ENCODE results near the gene PRKG1.

The PRKG1 gene

DNA sequence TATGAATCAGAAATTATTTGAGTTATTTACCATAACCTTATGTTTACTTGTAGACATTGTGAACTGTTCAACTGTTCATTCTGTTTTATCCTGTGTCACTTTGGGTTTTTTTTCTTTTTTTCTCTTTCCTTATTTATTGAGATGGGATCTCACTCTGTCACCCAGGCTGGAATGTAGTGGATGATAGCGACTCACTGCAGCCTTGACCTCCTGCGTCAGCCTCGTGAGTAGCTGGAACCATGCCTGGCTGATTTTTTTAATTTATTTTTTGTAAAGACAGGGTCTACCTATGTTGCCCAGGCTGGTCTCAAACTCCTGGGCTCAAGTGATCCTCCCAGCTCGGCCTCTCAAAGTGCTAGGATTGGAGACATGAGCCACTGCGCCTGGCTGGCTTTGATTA lies 528.0 kb downstream of the PRKG1 start:
- no peak for DNase-seq (ENCODE audit: low spot score)

DNA sequence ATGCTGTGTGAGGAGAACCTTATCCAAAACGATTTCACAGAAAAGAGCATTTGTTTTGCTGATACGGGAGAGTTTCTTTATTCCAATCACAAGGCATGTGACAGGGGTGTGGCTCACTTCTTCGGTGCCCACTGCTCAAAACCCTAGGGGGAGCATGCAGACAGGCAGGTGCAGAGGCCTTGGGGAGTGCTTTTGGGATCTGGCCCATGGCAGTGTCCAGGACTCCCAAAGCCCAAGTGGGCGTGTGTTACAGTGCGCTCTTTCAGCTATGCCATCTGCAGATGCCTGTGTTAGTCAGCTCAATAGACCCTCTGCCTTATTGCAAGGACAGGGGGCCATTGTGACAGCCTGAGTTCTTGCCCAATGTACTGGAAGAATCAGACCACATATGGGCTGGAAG lies 530.3 kb downstream of the PRKG1 start:
- no peak for DNase-seq (ENCODE audit: low spot score)

DNA sequence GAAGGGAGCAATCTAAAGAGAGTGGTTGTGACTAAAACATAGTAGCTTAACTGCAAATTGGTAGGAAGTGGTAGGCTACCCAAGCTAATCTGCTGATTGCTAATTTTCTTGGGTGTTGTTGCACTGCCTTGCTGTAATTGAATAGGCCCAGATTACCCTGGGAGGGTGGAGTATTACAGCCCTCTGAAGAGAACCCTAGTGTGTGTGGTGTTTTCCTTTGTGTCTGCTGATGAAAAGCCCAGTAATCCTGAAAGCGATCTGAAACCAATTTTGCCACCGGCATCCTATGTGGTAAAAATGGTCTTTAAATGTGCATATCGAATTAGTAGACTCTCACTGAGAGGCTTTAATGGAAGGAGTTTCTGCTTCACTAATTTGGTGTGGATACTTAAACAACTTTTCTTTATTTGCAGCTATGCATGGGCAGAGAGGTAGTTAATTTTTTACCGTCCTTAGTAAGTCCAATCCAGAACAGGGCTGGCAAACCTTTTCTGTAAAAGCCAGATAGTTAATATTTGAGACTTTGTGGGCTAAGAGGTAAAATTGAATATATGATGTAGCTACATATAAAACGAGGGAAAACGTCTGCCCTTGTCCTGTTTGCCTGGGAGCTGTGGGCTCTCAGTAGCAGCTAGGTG lies 532.7 kb downstream of the PRKG1 start:
- no peak for DNase-seq (ENCODE audit: low spot score)

DNA sequence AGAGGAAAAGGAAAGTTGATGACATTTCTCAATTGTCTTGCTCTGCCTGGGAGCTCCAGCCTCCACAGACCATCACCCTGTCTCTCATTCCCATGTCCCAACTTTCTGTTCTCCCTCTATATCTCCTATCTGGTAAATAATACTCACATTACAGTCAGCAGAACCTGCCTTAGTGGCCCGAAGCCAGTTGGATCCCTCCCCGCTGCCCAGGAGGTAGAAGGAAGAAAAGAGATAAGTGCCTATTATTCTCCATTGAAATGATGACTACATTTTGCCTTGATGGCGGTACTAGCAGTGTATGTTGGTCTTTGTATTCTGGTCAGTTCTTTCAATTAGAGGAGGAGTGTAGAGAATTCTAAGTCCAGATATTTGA lies 533.2 kb downstream of the PRKG1 start:
- DNase-seq (ENCODE audit: low spot score) = no peak

DNA sequence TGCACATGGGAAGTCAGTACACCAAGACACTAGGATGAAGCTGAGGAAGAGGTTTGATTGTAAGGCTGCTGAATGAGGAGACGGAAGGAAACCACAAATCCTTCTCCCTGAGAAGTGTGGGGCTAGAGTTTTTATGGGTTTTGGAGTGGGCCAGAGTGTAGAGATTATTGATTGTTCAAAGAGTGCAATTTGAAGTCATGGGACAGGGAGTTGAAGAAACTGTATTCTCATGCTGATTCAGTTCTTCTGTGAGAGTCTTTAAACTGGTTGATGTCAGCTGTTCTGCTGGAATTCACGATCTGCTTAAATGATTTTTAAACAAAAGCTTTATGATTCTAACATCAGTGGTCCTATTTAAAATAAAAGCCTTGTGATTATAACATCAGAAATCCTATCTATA lies 533.9 kb downstream of the PRKG1 start:
- DNase-seq (ENCODE audit: low spot score) = no peak

DNA sequence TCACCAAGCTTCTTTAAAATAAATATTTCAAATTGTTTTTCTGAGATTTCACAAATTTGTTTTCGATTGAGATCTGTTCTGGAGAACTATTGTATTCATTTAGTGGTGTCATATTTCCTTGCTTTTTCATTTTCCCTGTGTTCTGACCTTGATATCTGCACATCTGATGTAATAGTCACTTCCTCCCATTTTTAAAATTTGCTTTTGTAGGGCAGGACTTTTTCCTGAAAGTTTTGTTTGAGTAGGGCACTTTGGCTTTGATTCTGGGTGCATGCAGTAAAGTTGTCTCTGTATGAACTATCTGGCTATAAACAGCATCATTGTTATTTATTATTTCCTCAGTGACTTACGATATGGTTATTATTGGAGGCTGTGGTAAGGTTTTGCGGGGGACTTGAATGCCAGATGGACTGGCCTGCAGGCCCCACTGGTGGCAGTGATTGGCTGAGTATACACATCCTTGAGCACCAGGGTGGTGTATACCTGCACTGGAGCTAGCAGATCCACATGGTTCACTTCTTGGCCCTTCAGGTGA lies 541.5 kb downstream of the PRKG1 start:
- no peak for DNase-seq (ENCODE audit: low spot score)

DNA sequence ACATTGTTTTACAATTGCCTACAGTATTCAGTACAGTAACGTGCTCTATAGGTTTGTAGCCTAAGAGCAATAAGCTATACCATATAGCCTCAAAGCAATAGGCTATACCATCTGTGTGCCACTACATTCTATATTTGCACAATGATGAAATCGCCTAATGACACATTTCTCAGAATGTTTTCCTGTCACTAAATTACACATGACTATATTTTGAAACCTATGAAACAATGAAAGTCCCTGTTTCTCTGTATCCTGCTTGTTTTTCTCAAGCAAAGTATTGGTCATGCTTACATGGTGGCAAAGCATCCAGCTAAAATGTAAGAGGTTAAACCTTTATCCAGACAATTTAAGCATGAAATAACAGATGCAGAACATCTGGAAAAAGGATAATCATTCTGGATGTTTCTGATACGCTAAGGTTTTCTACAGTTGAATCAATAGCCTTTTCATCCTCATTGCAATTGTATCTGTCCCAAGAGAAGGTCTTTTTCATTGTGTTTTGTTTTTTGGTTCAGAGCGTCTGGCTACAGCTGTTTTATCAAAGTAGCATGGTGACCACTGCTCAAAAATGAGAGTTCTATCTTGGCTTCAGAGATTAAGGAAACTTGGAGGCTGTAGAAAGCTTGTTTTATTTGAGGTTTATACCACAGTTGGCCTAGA lies 543.4 kb downstream of the PRKG1 start:
- no peak for DNase-seq (ENCODE audit: low spot score)

DNA sequence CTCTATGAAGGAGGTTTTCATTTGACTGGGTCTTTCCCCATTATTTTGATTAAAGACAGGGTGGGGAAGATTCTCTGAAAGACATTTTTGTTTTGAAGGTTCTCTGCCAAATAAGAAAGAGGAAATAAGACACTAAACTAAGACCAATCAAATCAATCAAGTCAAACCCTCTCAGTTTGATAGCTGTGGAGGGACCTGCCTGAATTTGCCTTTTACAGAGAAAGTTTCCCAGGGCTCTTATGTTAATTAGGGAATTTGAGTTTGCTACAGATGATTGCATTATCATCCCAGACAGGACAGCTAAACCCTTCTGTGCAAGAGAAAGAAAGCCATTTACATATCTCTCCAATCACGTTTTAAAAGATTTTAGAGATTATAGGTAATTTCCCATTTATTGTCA lies 545.1 kb downstream of the PRKG1 start:
- DNase-seq (ENCODE audit: low spot score) = no peak

DNA sequence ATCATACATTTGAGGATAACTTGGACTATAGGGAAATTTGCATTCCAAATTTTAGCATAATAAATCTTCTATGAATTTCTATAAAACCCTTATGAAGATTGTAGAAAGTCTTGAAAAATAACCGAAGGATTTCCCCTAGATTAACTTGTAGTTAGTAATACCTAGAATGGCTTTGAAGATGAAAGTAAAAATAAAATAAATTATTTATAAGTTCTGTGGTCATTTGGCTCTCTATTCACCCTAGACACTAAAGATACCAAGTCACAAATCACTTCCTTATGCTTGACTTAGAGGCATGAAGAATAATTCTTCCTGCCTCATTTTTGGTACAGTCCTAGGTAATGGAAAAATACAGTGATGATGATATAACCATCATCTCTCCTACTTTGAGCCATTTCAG lies 545.8 kb downstream of the PRKG1 start:
- no peak for DNase-seq (ENCODE audit: low spot score)

DNA sequence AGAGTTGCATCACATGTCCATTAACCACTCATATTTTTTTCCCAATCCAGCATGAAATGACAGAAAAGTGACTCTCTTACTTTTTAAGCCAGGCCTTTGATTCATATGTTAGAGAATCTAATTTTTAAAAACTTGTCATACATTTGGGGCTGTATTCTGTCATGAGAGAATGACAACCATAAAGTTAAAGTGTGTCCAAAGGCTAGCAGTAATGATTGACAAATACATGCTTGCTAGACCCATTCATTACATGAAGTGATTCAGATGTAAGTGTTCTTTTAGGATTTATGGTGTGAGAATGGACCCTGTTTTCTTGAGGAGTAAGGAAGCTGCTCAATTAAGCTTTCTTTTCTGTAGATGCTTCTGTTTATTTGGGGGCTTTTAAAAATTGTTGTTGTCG lies 549.7 kb downstream of the PRKG1 start:
- no peak for DNase-seq (ENCODE audit: low spot score)

DNA sequence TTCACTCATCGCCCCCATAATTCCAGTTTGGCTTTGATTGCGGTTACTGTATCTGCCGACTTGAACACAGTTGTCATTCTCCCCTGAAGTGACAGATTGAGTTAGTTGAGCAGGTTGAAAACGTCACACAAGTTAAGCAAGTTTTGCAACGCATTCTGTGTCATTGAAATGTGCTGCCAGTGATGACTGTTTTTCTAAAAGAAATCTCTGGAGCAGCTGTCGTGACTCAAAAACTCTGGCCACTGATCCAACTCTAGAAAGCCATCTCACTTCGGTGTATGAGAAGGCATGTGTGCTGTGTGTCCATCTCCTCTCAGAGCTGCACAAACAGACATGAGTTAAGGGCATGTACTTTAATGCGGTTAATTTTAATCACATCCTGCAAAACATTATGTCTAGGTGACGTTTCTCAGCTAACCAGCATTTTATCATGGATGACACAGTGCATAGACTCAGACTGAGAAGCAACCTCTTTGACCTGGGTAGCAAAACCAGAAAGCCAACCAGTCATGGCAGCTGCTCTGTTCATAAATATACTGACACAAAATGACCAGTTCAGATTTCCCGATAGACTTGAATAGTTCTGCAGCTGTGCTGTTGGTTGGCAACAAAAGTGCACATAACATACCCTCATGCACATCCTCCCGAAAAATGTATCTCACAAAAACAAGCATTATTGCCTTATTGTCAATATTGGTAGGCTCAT lies 555.8 kb downstream of the PRKG1 start:
- DNase-seq (ENCODE audit: low spot score) = no peak

DNA sequence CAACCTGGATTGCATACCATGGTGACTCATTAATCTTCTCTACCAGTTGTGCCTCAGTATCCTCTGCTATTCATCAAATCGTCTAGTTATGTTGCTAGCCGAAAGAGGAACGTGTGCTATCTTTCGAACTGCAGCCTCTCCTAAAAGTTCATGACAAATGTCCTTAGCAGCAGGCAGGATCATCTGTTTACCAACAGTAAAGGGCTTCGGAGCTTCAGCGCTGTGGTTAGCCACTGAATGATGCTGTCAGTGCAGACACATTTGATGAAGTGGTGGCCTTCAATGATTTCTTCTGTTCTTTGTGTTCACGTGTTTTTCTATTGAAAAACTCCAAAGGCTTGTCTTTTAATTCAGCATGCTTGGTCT lies 556.3 kb downstream of the PRKG1 start:
- DNase-seq (ENCODE audit: low spot score) = no peak

DNA sequence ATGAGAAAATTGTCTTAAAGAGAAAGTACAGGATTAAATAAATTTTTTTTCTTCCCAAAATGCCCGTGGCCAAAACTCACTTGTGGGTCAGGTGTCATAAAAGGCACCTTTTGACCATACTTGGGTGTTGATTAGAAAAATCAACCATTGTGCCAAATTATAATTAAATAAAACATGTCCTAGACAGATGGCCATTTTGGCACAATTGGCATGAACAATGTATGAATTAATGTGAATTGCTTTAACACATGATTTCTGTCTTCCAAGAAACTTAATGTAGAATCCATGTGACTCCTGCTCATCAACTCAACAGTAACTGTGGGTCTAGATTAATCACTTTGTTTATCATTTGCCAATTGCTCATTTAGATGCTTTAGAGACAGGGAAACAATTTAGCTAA lies 561.1 kb downstream of the PRKG1 start:
- no peak for DNase-seq (ENCODE audit: low spot score)

DNA sequence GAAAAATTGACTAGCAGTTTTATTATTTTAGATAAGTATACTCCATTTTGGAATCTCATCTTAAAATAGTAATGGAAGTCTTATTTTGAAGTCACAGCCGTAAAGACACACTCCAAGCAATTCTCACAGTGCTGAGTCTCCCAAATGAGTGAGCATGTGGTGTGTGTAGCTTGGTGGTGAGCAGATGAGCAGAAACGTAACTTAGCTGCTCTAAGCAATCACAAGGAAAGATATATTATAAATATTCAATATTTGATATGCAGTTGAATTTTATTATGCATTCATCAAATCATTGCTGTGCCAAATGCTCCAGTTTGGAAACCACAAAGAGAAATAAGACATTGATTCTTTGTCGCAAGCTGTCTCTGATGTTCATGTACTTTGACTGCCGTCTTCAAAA lies 563.9 kb downstream of the PRKG1 start:
- no peak for DNase-seq (ENCODE audit: low spot score)

DNA sequence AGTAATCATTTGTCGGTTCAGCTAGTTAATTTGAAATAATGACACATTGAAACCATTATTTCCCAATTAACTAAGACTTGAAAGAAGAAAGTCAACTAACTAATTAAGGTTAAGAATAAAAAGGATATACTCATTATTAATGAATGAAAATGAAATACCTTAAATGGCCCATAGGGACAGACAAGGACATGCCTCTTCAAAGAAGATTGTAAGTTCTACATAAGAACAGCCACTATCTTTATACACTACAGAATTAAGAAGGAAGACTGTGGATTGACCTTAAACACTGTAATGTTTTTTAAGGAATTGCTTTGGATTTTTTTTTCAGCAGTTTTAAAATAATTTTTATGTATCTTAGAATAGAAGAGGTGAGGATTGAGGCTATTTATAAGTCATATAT lies 564.5 kb downstream of the PRKG1 start:
- no peak for DNase-seq (ENCODE audit: low spot score)

DNA sequence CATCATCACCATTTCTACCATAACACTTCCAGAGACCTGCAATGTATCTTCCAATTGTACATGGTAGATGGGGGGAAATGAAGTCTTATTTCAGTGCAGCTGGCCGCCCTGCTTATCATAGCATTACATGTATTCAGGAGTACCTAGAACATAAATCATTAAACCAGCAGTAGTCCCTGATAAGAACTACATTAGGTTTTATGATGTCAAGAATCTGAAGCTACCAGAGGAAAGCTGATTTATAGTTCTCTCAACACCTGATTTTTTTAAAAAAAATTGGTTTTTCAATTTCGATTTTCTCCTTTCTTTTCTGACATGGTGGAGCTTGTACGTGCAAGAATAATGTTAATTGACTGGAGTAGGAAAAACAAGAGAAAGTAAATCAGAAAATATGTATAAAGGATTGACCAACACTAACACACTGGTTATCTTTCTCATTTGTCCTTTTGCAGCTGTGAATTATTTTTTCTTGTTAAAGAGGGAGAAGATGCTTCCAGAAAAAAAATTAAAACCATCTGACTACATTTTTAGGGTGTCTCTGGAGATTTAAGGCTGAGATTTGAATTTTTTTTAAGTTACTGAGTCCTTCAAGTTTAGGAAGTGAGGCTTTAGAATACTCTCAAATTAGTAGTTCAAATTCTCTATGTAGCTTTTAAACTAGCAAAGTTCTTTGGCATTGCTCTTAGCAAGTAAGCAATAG lies 566.0 kb downstream of the PRKG1 start:
- no peak for DNase-seq (ENCODE audit: low spot score)

DNA sequence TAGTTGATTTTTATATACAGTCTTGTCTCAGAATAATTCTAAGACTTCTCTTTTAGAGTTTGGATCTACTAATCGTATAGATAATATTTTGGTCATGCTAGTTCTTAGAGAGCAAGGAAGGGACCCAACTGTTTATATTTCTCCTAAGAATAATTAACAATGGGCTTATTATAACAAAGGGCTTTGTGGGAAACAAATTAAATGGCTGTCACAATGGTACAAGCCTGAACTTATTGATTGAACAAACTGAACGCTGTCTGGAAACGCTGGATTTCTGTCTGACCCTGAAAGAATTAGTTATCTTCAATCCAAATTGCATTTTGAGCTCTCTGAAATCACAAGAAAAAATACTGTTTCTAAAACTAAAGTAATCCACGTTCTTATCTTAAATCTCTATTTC lies 568.3 kb downstream of the PRKG1 start:
- DNase-seq (ENCODE audit: low spot score) = no peak

DNA sequence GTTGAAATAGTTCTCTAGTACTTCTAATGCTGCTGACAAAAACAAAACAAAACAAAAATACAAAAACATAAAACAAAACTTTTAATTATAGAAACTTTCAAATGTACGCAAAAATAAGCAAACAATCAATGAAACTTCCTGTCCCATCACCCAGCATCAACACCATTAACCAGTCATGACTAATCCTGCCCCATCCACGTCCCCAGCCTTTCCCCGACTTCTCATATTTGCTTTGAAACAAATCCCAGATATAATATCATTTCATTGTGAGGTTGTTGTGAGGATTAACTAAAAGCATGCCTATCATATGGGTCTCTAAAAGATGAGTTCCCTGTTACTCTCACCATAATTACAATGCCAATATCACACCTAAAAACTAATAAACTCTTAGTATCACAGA lies 569.4 kb downstream of the PRKG1 start:
- DNase-seq (ENCODE audit: low spot score) = no peak

DNA sequence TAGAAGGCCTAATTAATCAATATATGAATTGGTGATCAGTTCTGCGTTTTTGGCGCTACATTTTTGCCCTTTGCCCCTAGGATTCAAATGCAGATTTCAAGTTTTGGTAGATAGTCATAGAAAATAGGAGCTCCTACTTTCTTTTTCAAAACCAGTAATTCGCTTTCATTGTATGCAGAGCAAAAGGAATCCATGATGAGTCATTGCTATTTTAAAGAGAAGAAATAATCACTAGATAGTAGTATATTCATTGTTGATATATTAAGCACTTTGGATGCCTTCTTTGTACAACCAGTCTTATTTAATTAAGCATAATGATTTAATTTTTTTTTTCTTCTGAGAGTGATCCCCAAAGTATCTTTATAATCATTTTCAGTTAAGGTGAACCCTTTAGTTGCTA lies 574.8 kb downstream of the PRKG1 start:
- no peak for DNase-seq (ENCODE audit: low spot score)

DNA sequence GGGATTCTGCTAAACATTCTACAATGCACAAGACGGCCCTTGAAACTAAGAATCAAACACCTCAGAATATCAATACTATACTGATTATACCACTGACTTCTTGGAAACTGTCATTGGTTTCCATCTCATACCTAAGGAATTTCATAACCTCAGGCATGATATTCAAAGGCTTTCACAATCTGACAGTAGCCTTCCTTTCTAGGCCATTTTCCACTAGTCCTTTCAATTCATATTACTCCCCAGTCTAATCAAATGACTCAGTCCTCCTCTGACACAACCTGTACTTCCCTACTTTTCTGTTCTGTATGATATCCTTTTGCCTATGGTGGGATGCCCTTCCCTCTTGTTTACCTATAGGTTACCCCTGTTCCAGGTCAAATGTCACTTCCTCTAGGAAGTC lies 576.8 kb downstream of the PRKG1 start:
- no peak for DNase-seq (ENCODE audit: low spot score)

DNA sequence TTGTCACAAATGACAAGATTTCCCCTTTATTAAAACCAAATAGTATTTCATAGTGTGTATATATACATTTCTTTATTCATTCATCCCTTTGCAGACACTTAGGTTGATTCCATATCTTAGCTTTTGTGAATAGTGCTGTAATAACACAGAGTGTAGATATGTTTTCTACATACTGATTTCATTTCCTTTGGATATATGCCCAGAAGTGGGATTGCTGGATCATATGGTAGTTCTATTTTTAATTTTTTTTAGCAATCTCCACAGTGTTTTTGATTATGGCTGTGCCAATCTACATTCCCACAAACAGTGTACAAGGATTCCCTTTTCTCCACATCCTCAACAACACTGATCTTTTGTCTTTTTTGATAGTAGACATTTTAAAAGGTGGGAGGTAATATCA lies 578.7 kb downstream of the PRKG1 start:
- DNase-seq (ENCODE audit: low spot score) = no peak

DNA sequence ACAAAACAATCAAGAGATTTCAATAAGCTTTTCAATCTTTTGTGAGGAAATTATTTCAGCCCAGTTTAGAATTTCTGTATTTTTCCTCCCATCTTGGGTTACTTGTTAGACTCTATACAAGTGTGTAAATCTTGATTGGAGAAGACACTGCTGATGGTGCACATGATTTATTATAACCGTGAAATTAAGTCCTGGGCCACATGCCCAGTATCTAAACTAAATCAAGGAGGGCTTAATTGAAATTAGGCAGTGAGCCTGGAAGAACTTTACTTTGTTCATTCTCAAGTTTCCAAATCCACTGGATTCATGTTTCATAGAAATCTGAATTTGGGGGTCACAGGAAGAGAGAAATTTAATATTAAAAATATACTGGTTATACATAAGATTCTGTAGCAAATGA lies 580.6 kb downstream of the PRKG1 start:
- DNase-seq (ENCODE audit: low spot score) = no peak

DNA sequence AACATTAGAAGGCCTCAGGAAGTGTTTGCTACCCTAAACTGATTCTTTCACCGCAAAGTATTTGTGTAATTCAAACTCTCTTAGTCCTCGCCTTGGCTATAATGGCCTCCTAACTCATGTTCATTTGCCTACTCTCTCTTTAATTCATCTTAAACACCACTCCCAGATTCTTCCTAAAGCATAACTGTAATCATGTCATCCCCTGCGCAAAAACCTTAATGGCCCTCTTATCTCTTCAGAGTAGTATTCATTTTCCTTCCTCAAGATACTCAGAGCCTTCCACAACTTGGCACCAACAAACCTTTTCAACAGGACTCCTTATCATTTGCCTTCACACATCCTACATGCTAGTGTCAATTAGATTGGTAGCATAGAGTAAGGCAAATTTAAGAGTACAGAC lies 582.2 kb downstream of the PRKG1 start:
- no peak for DNase-seq (ENCODE audit: low spot score)

Data from ecto neural progenitor cell (in vitro differentiated cells).